Measurements from ENCODE around the gene SLC35B3. TPM values are rescaled to one million over a fixed set of nuclear protein-coding genes. Genes with fewer than 3 reads are reported as not detected.

SLC35B3 gene
- total and polyA plus RNA-seq, 2 donors (not counting 3 experiments of a cell fraction or from before 2014, with no cell fraction given) = 11.9 to 21.5 TPM

GRCh38 chr6:8442150-8442549 is 6.8 kb upstream of the SLC35B3 start:
- H3K27me3 ChIP-seq (ENCODE audit: control insufficient read depth in 2 of 2, insufficient read depth in 2 of 2, low read length in 2 of 2) = no peaks in the 10 kb centered on the region
- TF ChIP-seq MAX (IDR thresholded peaks at IDR 0.05; ENCODE audit: insufficient read depth, insufficient read length) = no peak
- TF ChIP-seq JUN (IDR thresholded peaks at IDR 0.05; ENCODE audit: borderline replicate concordance, insufficient read depth, insufficient read length, low read depth) = no peak
- no peak for TF ChIP-seq POLR2AphosphoS5 (IDR thresholded peaks at IDR 0.05; ENCODE audit: insufficient read depth, low read depth, low read length)
- no peak for TF ChIP-seq EZH2 (IDR thresholded peaks at IDR 0.05; ENCODE audit: borderline replicate concordance, low read depth, low read length, severe bottlenecking)
- no peak for TF ChIP-seq CTCF (IDR thresholded peaks at IDR 0.05; ENCODE audit: extremely low read depth in 1 of 2, insufficient read depth in 1 of 2, low read depth in 1 of 2, low read length in 2 of 2)
- TF ChIP-seq GATA2 (IDR thresholded peaks at IDR 0.05; ENCODE audit: insufficient read depth, insufficient read length, low read depth, low read length) = no peak
- TF ChIP-seq POLR2A (IDR thresholded peaks at IDR 0.05; ENCODE audit: low read depth, low read length) = no peak
- TF ChIP-seq FOS (IDR thresholded peaks at IDR 0.05; ENCODE audit: borderline replicate concordance, insufficient read depth, low read length) = no peak
- no peak for TF ChIP-seq MYC (IDR thresholded peaks at IDR 0.05; ENCODE audit: low read depth, low read length)
- ChIA-PET POLR2A (no interaction called here), CTCF (interaction anchor here (0.6 kb wide), 1 partner anchor 140 kb away, joined by 3 read pairs; no protein-coding TSS in a partner anchor)
- H3K9me1 ChIP-seq (replicated peaks; ENCODE audit: control insufficient read depth, extremely low read depth, insufficient read depth, low read length) = no peaks in the 10 kb centered on the region
- no peaks in the 10 kb centered on the region for H3K4me1 ChIP-seq (ENCODE audit: control insufficient read depth, extremely low read depth, insufficient read depth, low read length)
- no peaks in the 10 kb centered on the region for H3K79me2 ChIP-seq (ENCODE audit: control insufficient read depth, insufficient read depth, low read length)
- no peak overlapping the region for H3K27ac ChIP-seq (ENCODE audit: insufficient read depth, low read depth, low read length)
- no peaks in the 10 kb centered on the region for H4K20me1 ChIP-seq (replicated peaks; ENCODE audit: control insufficient read depth, extremely low read depth, insufficient read depth, low read length)
- dilution Hi-C loops (cut with MboI; ENCODE audit: extremely low pct_ligation_motif_present, low sequenced_read_pairs) = no loop called here
- no peak overlapping the region for H2AFZ ChIP-seq (ENCODE audit: low read depth, low read length)
- H3K9ac ChIP-seq (replicated peaks; ENCODE audit: extremely low read depth, insufficient read depth, low read length) = no peak overlapping the region
- FAIRE-seq = peak; percentile 31
- H3K36me3 ChIP-seq (ENCODE audit: control insufficient read depth in 2 of 2, extremely low read depth in 1 of 2, insufficient read depth in 2 of 2, low read length in 2 of 2) = no peaks in the 10 kb centered on the region
- H3K4me2 ChIP-seq (ENCODE audit: insufficient read depth, low read length) = no peak overlapping the region
- DNase-seq (ENCODE audit: low read depth, low spot score) = no peak
- H3K9me3 ChIP-seq (replicated peaks; ENCODE audit: control insufficient read depth, insufficient read depth, low read length) = no peaks in the 10 kb centered on the region
- intact Hi-C loops (cut with micrococcal nuclease) = no loop called here
- BruUV-seq (replicated peaks) = no TSS peak
- H3K4me3 ChIP-seq (replicated peaks in 1 of 3; ENCODE audit: insufficient read depth in 1 of 3, low read depth in 1 of 3, low read length in 3 of 3) = no peak overlapping the region

Data from endothelial cell of umbilical vein (primary cell).